HG03521 (cell line): ENCODE measurements around the gene NDUFS7.
"Not testable (repeated sequence)": the region's sequence is repeated elsewhere in the genome, so short reads cannot be mapped to it uniquely, and the experiment has no call there.

Experiments
- ATAC-seq: cut with Tn5 transposase; IDR thresholded peaks from one replicate; pipeline ENCODE4 v1.9.1; 2021; ENCODE audit warnings: mild to moderate bottlenecking, moderate library complexity; ENCODE audit not compliant: unreplicated experiment

Gene NDUFS7

GRCh38 chr19:1416014-1416841, 32.5 kb downstream of the NDUFS7 start:
- no peak for ATAC-seq

- ATAC-seq: no peak
Measured at GRCh38 chr19:1417145-1417544, 33.4 kb downstream of the NDUFS7 start.

GRCh38 chr19:1417681-1418495, 34.2 kb downstream of the NDUFS7 start:
- no peak for ATAC-seq

GRCh38 chr19:1418496-1418775, 34.7 kb downstream of the NDUFS7 start:
- ATAC-seq: no peak

GRCh38 chr19:1418951-1419738, 35.4 kb downstream of the NDUFS7 start:
- ATAC-seq: no peak

GRCh38 chr19:1420085-1420484, 36.4 kb downstream of the NDUFS7 start:
- ATAC-seq: not testable (repeated sequence)

- ATAC-seq: no peak
Measured at GRCh38 chr19:1420590-1420989, 36.9 kb downstream of the NDUFS7 start.

- no peak for ATAC-seq
Measured at GRCh38 chr19:1421218-1421957, 37.7 kb downstream of the NDUFS7 start.

GRCh38 chr19:1421958-1422305, 38.2 kb downstream of the NDUFS7 start:
- no peak for ATAC-seq

GRCh38 chr19:1422360-1422759, 38.7 kb downstream of the NDUFS7 start:
- no peak for ATAC-seq

- no peak for ATAC-seq
Measured at GRCh38 chr19:1422943-1423342, 39.2 kb downstream of the NDUFS7 start.

- no peak for ATAC-seq
Measured at GRCh38 chr19:1423436-1424191, 39.9 kb downstream of the NDUFS7 start.

- ATAC-seq: no peak
Measured at GRCh38 chr19:1424192-1424955, 40.7 kb downstream of the NDUFS7 start.

GRCh38 chr19:1425102-1425837, 41.6 kb downstream of the NDUFS7 start:
- no peak for ATAC-seq

- no peak for ATAC-seq
Measured at GRCh38 chr19:1425902-1426301, 42.2 kb downstream of the NDUFS7 start.

- ATAC-seq: no peak
Measured at GRCh38 chr19:1426736-1427135, 43.0 kb downstream of the NDUFS7 start.

- ATAC-seq: no peak
Measured at GRCh38 chr19:1427221-1427920, 43.7 kb downstream of the NDUFS7 start.

- no peak for ATAC-seq
Measured at GRCh38 chr19:1428738-1429391, 45.2 kb downstream of the NDUFS7 start.
